Thyroid gland (tissue), 4 donors: ENCODE measurements around the gene TAT. TPM values are rescaled to one million over a fixed set of nuclear protein-coding genes. Genes with fewer than 3 reads are reported as not detected.
"Not testable (repeated sequence)": the region's sequence is repeated elsewhere in the genome, so short reads cannot be mapped to it uniquely, and the experiment has no call there.

Experiments used
- DNase-seq, 2 donors: peaks; one replicate each; pipeline ENCODE4 v3.0.0-alpha.2; 2019
- H3K27ac ChIP-seq, 3 donors: fragments of 200-600 bp; sonication (generic); 1 replicate in 2 of 3; 2 replicates in 1 of 3; pipeline ENCODE4 v1.5.1; 2016 to 2019; ENCODE audit warnings: mild to moderate bottlenecking in 1 of 3, moderate library complexity in 1 of 3
- H3K27me3 ChIP-seq: fragments of 200-600 bp; sonication (generic); one replicate; pipeline ENCODE4 v1.5.1; 2019
- H3K36me3 ChIP-seq, 2 donors: fragments of 200-600 bp; sonication (generic); one replicate each; pipeline ENCODE4 v1.5.1; 2016 to 2019
- H3K4me1 ChIP-seq, 2 donors: fragments of 200-600 bp; sonication (generic); one replicate each; pipeline ENCODE4 v1.5.1; 2017 to 2019
- H3K4me3 ChIP-seq, 3 donors: fragments of 200-600 bp; sonication (generic); replicated peaks in 1 of 3; 1 replicate in 2 of 3; 2 replicates in 1 of 3; pipeline ENCODE4 v1.5.1; 2016; ENCODE audit warnings: mild to moderate bottlenecking in 1 of 3
- H3K9me3 ChIP-seq: fragments of 200-600 bp; sonication (generic); one replicate; pipeline ENCODE4 v1.5.1; 2017
- POLR2A ChIP-seq, 2 donors: fragments of 450-650 bp; IDR thresholded peaks; one replicate each; pipeline ENCODE4 v1.6.1; 2017; ENCODE audit warnings: antibody characterized with exemption in 2 of 2, mild to moderate bottlenecking in 2 of 2, moderate library complexity in 1 of 2
- WGBS, 2 donors: methylation state at CpG; one replicate each; pipeline ENCODE4 v1.1.5; 2017; 5-methylcytosine and 5-hydroxymethylcytosine counted together
- intact Hi-C: fragments of 100-400 bp; cut with DNase I; formaldehyde crosslinking; loops from one replicate; pipeline ENCODE4 v1.15.1; 2023
- total RNA-seq, 4 donors: library from RNA; depleted of rRNA; stranded (reverse); fragments of >200 nt; gene quantifications; one replicate each; pipeline ENCODE4 v1.2.3, GENCODE V29; 2016
- TF ChIP-seq, protein P1 (sequence below), 6 experiments: fragments of 200-600 bp in 3 of 6; fragments of 450-650 bp in 3 of 6; sonication (generic) in 3 of 6; IDR thresholded peaks; one replicate each; pipeline ENCODE4 v1.5.1; 2016 to 2019; ENCODE audit warnings: antibody characterized with exemption in 6 of 6, mild to moderate bottlenecking in 2 of 6, inconsistent platforms in 1 of 6, moderate library complexity in 1 of 6

Gene TAT
- total RNA-seq, 4 donors from 2014 or later: not detected

- intact Hi-C loops: no loop called here
- Histone ChIP-seq H3K4me3 (no peak overlapping the region), H3K9me3 (no peaks in the 10 kb centered on the region), H3K27me3 (no peaks in the 10 kb centered on the region), H3K36me3 (no peaks in the 10 kb centered on the region), H3K4me1 (peaks cover 8% of the 10 kb centered on the region in 2 donors), H3K27ac (peak overlapping the region in 1 of 3 donors; percentile 26)
- TF ChIP-seq, protein P1, sequence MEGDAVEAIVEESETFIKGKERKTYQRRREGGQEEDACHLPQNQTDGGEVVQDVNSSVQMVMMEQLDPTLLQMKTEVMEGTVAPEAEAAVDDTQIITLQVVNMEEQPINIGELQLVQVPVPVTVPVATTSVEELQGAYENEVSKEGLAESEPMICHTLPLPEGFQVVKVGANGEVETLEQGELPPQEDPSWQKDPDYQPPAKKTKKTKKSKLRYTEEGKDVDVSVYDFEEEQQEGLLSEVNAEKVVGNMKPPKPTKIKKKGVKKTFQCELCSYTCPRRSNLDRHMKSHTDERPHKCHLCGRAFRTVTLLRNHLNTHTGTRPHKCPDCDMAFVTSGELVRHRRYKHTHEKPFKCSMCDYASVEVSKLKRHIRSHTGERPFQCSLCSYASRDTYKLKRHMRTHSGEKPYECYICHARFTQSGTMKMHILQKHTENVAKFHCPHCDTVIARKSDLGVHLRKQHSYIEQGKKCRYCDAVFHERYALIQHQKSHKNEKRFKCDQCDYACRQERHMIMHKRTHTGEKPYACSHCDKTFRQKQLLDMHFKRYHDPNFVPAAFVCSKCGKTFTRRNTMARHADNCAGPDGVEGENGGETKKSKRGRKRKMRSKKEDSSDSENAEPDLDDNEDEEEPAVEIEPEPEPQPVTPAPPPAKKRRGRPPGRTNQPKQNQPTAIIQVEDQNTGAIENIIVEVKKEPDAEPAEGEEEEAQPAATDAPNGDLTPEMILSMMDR (IDR thresholded peaks at IDR 0.05): peak in 1 of 6 experiments; percentile 25
- TF ChIP-seq POLR2A (IDR thresholded peaks at IDR 0.05): peak in 1 of 2 donors; percentile 17
- WGBS, 2 donors: 15 to 29% methylated on average over 4 of the region's 4 CpGs
- peak; percentile 78 to 79 for DNase-seq
Measured at GRCh38 chr16:71568551-71568950, 8.3 kb downstream of the TAT start.

DNA sequence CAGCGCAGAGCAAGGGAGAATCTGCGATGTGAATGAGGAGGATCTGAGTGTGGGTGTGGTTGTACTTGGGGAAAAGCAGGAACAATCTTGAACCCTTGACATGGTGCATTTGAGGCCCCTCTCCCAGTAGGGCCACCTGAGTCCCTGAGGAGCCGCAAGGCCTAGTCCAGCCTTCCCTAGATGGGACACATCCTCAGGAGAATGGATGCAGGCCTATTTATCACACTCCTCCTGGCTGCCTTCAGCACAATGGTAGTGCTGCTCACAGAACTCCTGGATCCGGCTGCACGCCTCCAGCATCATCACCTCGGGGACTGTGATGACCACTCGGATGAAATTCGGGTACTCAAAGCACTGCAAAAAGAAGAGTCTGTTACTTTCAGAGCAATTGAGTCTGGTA, 9.0 kb downstream of the TAT start:
- 94% methylated on average over 8 of the region's 8 CpGs for WGBS, 2 donors
- intact Hi-C loops: no loop called here
- Histone ChIP-seq H3K27me3 (no peaks in the 10 kb centered on the region), H3K9me3 (no peaks in the 10 kb centered on the region), H3K4me3 (no peak overlapping the region), H3K4me1 (peaks cover 8% of the 10 kb centered on the region in 2 donors), H3K36me3 (no peaks in the 10 kb centered on the region), H3K27ac (peak overlapping the region in 1 of 3 donors; percentile 35)
- no peak for DNase-seq
- TF ChIP-seq, protein P1 (IDR thresholded peaks at IDR 0.05): no peak
- no peak for TF ChIP-seq POLR2A (IDR thresholded peaks at IDR 0.05)

GRCh38 chr16:71565812-71566700, 10.8 kb downstream of the TAT start:
- no peak for TF ChIP-seq POLR2A (IDR thresholded peaks at IDR 0.05)
- TF ChIP-seq, protein P1 (IDR thresholded peaks at IDR 0.05): no peak
- Histone ChIP-seq H3K4me1 (peaks cover 8% of the 10 kb centered on the region in 2 donors), H3K27me3 (no peaks in the 10 kb centered on the region), H3K27ac (peak overlapping the region; percentile 66 to 78 (median 76)), H3K9me3 (no peaks in the 10 kb centered on the region), H3K36me3 (no peaks in the 10 kb centered on the region), H3K4me3 (peak overlapping the region in 1 of 3 donors; percentile 44)
- WGBS, 2 donors: 75 to 81% methylated on average over 8 to 9 of the region's 9 CpGs
- no peak for DNase-seq
- intact Hi-C loops: no loop called here

DNA sequence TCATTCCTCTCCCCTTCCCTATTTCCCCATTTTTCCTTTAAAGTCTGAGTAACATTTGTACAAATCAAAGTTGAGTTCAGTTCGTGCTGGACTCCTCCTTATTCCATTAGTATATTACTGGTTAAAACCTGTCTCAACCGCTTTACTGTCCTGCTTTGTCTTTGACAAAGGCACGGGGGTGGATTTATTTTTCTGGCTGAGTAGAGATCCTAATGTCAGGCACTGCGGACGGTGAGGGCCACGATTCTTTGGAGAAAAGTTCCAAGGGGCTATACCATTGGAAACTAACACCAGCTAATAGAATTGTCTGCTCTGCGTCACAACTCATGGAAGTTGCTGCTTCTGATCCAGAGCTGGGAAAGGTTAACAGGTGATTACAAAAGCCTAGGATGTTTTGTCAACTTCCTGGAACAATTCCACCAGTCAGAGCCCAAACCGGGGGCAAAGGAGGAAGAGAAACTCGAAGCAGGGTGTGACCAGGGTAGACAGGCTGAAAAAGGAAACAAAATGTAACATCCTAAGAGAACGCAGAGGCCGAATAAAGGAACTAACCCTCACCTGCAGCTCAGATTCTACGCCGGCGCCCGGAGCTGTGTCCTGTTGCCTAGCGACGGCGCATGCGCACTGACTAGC, 12.4 kb downstream of the TAT start:
- Histone ChIP-seq H3K4me1 (peaks cover 8% of the 10 kb centered on the region in 2 donors), H3K4me3 (peak overlapping the region; percentile 4 to 50 (median 44)), H3K27me3 (no peaks in the 10 kb centered on the region), H3K27ac (peak overlapping the region; percentile 66 to 78 (median 76)), H3K36me3 (no peaks in the 10 kb centered on the region), H3K9me3 (no peaks in the 10 kb centered on the region)
- peak; percentile 49 to 84 for TF ChIP-seq POLR2A (IDR thresholded peaks at IDR 0.05)
- TF ChIP-seq, protein P1 (IDR thresholded peaks at IDR 0.05): no peak
- intact Hi-C loops: no loop called here
- DNase-seq: no peak
- 5% methylated on average over 19 of the region's 19 CpGs for WGBS, 2 donors

- H3K36me3 ChIP-seq: no peaks in the 10 kb centered on the region
- intact Hi-C loops: no loop called here
- no peak overlapping the region for H3K27ac ChIP-seq
- DNase-seq: no peak
- peaks cover 4 to 5% of the 10 kb centered on the region in 2 donors for H3K4me1 ChIP-seq
- no peaks in the 10 kb centered on the region for H3K9me3 ChIP-seq
- no peaks in the 10 kb centered on the region for H3K27me3 ChIP-seq
- WGBS, 2 donors: 94 to 100% methylated on average over 1 of the region's 1 CpG
- TF ChIP-seq POLR2A (IDR thresholded peaks at IDR 0.05): no peak
- TF ChIP-seq, protein P1 (IDR thresholded peaks at IDR 0.05): no peak
- no peak overlapping the region for H3K4me3 ChIP-seq
Measured at GRCh38 chr16:71562552-71562951, 14.3 kb downstream of the TAT start.

DNA sequence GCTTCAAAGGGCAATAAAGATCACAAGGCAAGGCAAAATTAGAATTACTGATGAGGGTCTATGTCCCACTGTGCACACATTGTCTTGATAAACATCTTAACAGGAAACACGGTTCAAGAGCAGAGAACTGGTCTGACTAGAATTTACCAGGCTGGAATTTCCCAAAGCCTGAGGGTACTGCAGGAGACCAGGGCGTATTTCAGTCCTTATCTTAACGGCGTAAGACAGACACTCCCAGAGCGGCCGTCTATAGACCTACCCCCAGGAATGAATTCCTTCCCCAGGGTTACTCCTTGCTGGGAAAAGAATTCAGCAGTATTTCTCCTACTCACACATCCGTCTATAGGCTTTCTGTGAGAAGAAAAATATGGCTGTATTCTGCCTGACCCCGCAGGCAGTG, 15.0 kb downstream of the TAT start:
- H3K27me3 ChIP-seq, DNase-seq, H3K4me1 ChIP-seq, intact Hi-C loops, H3K9me3 ChIP-seq, H3K4me3 ChIP-seq, H3K27ac ChIP-seq, H3K36me3 ChIP-seq: not testable (repeated sequence)
- WGBS, 2 donors: 75 to 91% methylated on average over 7 to 8 of the region's 8 CpGs
